ENCODE measurements around the gene SLC22A23. TPM values are rescaled to one million over a fixed set of nuclear protein-coding genes. Genes with fewer than 3 reads are reported as not detected.

Gene SLC22A23
- total RNA-seq, 2 donors from 2014 or later = 85.7 to 89.5 TPM

DNA sequence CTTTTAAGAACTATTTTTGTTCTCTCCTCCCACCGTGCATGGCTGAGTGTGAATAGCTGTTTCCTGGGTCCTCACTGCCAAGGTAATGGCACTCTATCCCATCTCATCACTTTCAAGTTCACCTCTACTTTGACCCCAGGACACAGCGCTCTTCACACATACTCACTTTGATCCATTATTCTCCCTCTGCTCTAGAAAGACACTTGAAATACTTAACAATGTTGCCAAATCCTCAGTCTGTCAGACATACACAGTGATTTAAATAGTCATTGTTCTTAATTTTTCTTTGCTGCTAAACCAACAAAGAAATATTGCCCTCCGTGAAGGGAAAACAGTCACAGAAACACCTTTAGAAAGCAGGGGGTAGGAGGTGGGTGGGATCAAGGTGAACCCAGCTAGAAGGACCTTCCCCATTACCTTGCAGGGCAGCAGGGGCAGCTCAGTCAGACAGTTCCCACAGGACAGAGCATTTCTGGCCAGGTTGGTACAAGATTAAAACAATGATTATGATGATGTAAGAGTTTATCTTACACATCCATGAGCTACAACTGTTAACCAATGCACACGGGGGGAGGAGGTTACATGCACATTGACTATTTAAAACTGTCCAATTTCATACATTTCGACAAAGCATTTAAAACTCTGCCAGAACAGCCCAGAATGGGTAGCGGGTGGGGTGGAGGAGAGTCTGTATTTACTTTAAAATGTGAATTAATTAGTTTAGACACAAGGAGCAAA lies 2.4 kb downstream of the SLC22A23 start:
- Histone ChIP-seq H3K9me3 (no peaks in the 10 kb centered on the region), H3K9ac (ENCODE audit: low read depth in 2 of 2, low read length in 2 of 2) (peak overlapping the region in 1 of 2 donors; percentile 97), H3K4me1 (peaks cover 6% of the 10 kb centered on the region), H3K27me3 (no peaks in the 10 kb centered on the region), H3K27ac (no peak overlapping the region), H3K36me3 (no peaks in the 10 kb centered on the region), H3K4me3 (peak overlapping the region; percentile 78)
- DNase-seq = no peak
- intact Hi-C loops (cut with DNase I) = loop anchor here (5.0 kb wide), 2 partner anchors 42 to 172 kb away; no protein-coding TSS in a partner anchor
- no peak for TF ChIP-seq CTCF (IDR thresholded peaks at IDR 0.05)

DNA sequence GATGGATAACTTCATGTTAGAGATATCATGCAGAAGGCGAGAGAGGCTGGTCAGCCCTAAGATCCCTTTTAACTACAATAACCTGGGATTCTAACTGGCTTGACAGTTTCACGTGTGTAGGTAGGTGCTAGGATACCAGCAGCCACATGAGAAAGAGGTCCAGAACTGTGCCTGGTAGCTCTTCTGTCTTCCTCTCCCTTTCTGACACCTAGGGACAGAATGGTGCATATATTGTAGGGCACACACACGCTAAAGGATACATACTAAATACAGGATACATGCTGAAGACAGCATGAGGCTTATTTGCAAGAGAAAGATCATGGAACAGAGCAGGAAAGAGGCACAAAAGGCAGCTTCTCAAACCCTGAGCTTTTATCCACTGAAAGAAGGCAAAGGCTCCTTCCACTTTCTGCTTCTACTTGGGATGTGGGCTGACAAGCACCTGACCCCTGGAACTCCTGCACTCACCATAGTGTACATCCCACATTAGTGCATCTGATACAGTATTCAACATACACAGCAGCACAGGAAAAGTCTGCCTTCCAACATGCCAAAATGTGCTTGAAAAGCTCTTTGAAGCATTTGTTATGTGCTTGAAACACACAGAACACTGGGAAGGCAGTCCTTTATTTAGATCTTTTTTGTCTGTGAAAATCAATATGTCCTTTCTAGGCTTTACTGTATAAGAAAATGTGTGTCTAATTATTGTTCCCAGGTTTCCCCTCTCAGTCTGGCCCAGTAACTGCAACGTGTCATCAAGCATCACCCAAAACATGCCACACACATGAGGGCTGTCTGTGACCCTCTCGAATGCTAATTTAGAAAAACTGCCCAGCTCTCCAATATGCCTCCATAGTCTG lies 3.2 kb downstream of the SLC22A23 start:
- intact Hi-C loops (cut with DNase I) = no loop called here
- no peak for DNase-seq
- peak overlapping the region in 1 of 2 donors; percentile 97 for H3K9ac ChIP-seq (ENCODE audit: low read depth in 2 of 2, low read length in 2 of 2)
- no peaks in the 10 kb centered on the region for H3K27me3 ChIP-seq
- H3K9me3 ChIP-seq = no peaks in the 10 kb centered on the region
- no peak overlapping the region for H3K27ac ChIP-seq
- H3K4me1 ChIP-seq = peaks cover 6% of the 10 kb centered on the region
- H3K36me3 ChIP-seq = no peaks in the 10 kb centered on the region
- H3K4me3 ChIP-seq = peak overlapping the region; percentile 78
- no peak for TF ChIP-seq CTCF (IDR thresholded peaks at IDR 0.05)

DNA sequence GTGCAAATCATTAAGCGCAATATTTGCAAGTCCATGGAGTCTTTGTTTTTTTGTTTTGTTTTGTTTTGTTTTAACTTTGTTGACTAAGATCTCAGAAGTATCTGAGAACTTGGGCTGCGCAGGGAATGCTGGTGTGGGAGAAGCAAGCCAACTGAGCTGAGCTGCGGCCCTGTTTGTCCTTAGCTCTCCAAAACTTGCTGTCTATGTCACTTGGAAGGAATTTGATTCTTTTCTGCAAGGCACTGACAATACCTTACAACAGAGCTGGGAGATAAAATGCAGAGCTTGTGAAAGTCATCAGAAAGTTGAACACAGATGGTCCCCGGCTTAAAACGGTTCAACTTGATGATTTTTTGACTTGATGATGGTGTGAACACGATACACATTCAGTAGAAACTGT lies 5.4 kb downstream of the SLC22A23 start:
- H3K9ac ChIP-seq (ENCODE audit: low read depth in 2 of 2, low read length in 2 of 2) = no peak overlapping the region
- peaks cover 6% of the 10 kb centered on the region for H3K4me1 ChIP-seq
- no peaks in the 10 kb centered on the region for H3K9me3 ChIP-seq
- no peak overlapping the region for H3K4me3 ChIP-seq
- DNase-seq = no peak
- H3K36me3 ChIP-seq = no peaks in the 10 kb centered on the region
- no peak overlapping the region for H3K27ac ChIP-seq
- intact Hi-C loops (cut with DNase I) = no loop called here
- H3K27me3 ChIP-seq = no peaks in the 10 kb centered on the region
- TF ChIP-seq CTCF (IDR thresholded peaks at IDR 0.05) = no peak

DNA sequence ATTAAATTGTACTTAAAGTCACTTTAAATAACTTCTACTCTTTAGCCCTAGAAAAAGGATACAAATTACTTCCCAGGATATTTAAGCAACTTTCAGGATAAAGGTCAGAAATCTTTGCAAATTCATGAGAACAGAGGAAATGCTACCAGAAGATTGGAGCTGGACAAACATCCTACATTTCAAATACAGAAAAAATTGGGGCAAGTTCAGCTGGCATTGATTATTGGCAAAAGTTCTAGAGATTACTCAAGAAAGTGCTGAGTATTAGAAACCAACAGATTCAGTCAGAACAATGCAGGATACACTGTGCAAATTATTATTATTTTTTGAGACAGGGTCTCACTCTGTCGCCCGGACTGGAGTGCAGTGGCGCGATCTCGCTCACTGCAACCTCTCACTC lies 6.0 kb downstream of the SLC22A23 start:
- intact Hi-C loops (cut with DNase I) = no loop called here
- TF ChIP-seq CTCF (IDR thresholded peaks at IDR 0.05) = no peak

GRCh38 chr6:3449750-3450305 lies 7.0 kb downstream of the SLC22A23 start:
- H3K4me3 ChIP-seq = no peak overlapping the region
- H3K9ac ChIP-seq (ENCODE audit: low read depth in 2 of 2, low read length in 2 of 2) = no peak overlapping the region
- no peak overlapping the region for H3K27ac ChIP-seq
- DNase-seq = no peak
- no peaks in the 10 kb centered on the region for H3K27me3 ChIP-seq
- no peaks in the 10 kb centered on the region for H3K9me3 ChIP-seq
- intact Hi-C loops (cut with DNase I) = no loop called here
- H3K4me1 ChIP-seq = peaks cover 6% of the 10 kb centered on the region
- TF ChIP-seq CTCF (IDR thresholded peaks at IDR 0.05) = no peak
- no peaks in the 10 kb centered on the region for H3K36me3 ChIP-seq

More for the DNA sequence above, 6.0 kb downstream of the SLC22A23 start:
- Histone ChIP-seq H3K4me1 (peaks cover 6% of the 10 kb centered on the region), H3K9ac (ENCODE audit: low read depth in 2 of 2, low read length in 2 of 2) (no peak overlapping the region), H3K27ac (no peak overlapping the region), H3K27me3 (no peaks in the 10 kb centered on the region), H3K36me3 (no peaks in the 10 kb centered on the region), H3K9me3 (no peaks in the 10 kb centered on the region), H3K4me3 (no peak overlapping the region)
- DNase-seq = no peak

All from colonic mucosa (tissue), 4 donors.